Progenitor cell of endocrine pancreas (in vitro differentiated cells): ENCODE measurements around the gene OR51M1. TPM values are rescaled to one million over a fixed set of nuclear protein-coding genes. Genes with fewer than 3 reads are reported as not detected.

ENCODE experiments used
- DNase-seq: peaks from one replicate; pipeline ENCODE4 v3.0.0; 2021; ENCODE audit warnings: low spot score; ENCODE audit not compliant: unreplicated experiment
- H3K27ac Mint-ChIP-seq: 2 replicates; pipeline ENCODE4 v1.8.0; 2021; ENCODE audit warnings: mild to moderate bottlenecking, moderate library complexity, mixed read lengths
- H3K27me3 Mint-ChIP-seq: 2 replicates; pipeline ENCODE4 v1.8.0; 2021; ENCODE audit warnings: mixed read lengths
- H3K36me3 Mint-ChIP-seq: 2 replicates; pipeline ENCODE4 v1.8.0; 2022; ENCODE audit warnings: mixed read lengths; ENCODE audit not compliant: insufficient read depth
- H3K4me1 Mint-ChIP-seq: 2 replicates; pipeline ENCODE4 v1.8.0; 2021; ENCODE audit warnings: low read depth, mixed read lengths
- H3K4me3 Mint-ChIP-seq: 2 replicates; pipeline ENCODE4 v1.8.0; 2021; ENCODE audit warnings: low read depth, mild to moderate bottlenecking, moderate library complexity, mixed read lengths
- H3K9me3 Mint-ChIP-seq: 2 replicates; pipeline ENCODE4 v1.8.0; 2021; ENCODE audit warnings: low read depth, mixed read lengths
- total RNA-seq: library from RNA; stranded (reverse); gene quantifications from 2 replicates; pipeline ENCODE4 v1.2.1, GENCODE V29; 2021
- TF ChIP-seq, protein P1 (sequence below): fragments of 200-600 bp; sonication (generic); IDR thresholded peaks from one replicate; pipeline ENCODE4 v1.5.0; 2021; ENCODE audit warnings: antibody characterized with exemption, mild to moderate bottlenecking; ENCODE audit not compliant: unreplicated experiment

The OR51M1 gene
- total RNA-seq, 1 donor from 2014 or later: not detected

DNA sequence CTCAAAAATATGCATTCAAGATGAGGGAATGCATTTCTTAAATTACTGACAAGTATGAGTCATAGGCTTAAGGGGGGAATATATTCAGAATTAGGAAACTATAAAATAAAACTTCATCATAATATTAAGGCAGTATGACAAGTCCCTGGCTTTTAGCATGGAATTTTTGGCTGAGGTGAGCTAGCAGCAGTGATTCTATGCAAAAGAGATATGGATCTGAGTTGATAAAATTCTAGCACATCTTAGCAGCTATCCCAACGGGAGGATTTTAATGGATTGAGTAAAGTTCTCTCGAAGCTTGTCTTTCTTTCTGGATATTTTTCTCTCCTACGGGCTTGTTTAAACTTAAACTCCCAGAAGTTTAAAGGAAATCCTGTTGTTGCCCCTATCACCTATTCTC lies 39.5 kb downstream of the OR51M1 start:
- H3K27me3 Mint-ChIP-seq: no peaks in the 10 kb centered on the region
- H3K36me3 Mint-ChIP-seq: peaks cover 1% of the 10 kb centered on the region
- no peak overlapping the region for H3K4me3 Mint-ChIP-seq
- peaks cover 10% of the 10 kb centered on the region for H3K4me1 Mint-ChIP-seq
- no peak for DNase-seq
- peaks cover 4% of the 10 kb centered on the region for H3K9me3 Mint-ChIP-seq
- TF ChIP-seq, protein P1, sequence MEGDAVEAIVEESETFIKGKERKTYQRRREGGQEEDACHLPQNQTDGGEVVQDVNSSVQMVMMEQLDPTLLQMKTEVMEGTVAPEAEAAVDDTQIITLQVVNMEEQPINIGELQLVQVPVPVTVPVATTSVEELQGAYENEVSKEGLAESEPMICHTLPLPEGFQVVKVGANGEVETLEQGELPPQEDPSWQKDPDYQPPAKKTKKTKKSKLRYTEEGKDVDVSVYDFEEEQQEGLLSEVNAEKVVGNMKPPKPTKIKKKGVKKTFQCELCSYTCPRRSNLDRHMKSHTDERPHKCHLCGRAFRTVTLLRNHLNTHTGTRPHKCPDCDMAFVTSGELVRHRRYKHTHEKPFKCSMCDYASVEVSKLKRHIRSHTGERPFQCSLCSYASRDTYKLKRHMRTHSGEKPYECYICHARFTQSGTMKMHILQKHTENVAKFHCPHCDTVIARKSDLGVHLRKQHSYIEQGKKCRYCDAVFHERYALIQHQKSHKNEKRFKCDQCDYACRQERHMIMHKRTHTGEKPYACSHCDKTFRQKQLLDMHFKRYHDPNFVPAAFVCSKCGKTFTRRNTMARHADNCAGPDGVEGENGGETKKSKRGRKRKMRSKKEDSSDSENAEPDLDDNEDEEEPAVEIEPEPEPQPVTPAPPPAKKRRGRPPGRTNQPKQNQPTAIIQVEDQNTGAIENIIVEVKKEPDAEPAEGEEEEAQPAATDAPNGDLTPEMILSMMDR: no peak
- H3K27ac Mint-ChIP-seq: no peak overlapping the region

DNA sequence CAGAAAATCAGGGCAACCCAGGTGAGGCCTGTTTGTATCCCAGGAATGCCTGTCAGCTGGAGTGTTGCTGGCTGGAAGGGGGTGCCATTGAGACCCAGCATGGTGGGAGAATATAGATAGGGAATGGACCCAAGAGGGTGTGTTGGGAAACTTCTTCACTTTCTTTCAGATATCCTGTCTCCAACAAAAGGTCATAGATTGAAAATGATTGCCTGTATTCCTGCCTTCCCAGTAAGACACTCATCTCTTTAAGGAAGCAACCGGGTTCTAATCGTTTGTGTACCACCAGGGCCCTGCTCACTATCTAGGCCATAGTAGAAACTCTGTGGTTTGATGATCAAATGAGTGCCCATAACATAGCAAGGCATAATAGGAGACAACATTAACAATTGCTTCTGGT lies 57.8 kb downstream of the OR51M1 start, which contains the start of gene OR51I1:
TSS of gene OR51I1 (minus strand) at position 101 of the 400 bp plus-strand sequence. CDS start at position 101, 0 bp downstream.
- no peak within 1 kb of the TSS for H3K27ac Mint-ChIP-seq
- H3K4me1 Mint-ChIP-seq: peaks cover 7% of the 10 kb centered on the region
- no peaks in the 10 kb centered on the region for H3K36me3 Mint-ChIP-seq
- H3K4me3 Mint-ChIP-seq: no peak within 1 kb of the TSS
- peaks cover 3% of the 10 kb centered on the region for H3K27me3 Mint-ChIP-seq
- TF ChIP-seq, protein P1: no peak
- no peaks in the 10 kb centered on the region for H3K9me3 Mint-ChIP-seq
- no peak for DNase-seq

Other genes with a start within 250 kb of the OR51M1 start
- not detected in 2 replicates for gene OR52A5, start 245.5 kb upstream of the OR51M1 start, total RNA-seq
- gene OR52A1, start 229.1 kb upstream of the OR51M1 start, total RNA-seq: not detected in 2 replicates
- gene OR51V1, start 183.1 kb upstream of the OR51M1 start, total RNA-seq: not detected in 2 replicates
- not detected in 2 replicates for gene HBB, start 156.7 kb upstream of the OR51M1 start, total RNA-seq
- not detected in 2 replicates for gene HBD, start 149.3 kb upstream of the OR51M1 start, total RNA-seq
- not detected in 2 replicates for gene HBG1, start 134.0 kb upstream of the OR51M1 start, total RNA-seq
- not detected in 2 replicates for gene HBG2, start 129.0 kb upstream of the OR51M1 start, total RNA-seq
- gene HBE1, start 113.9 kb upstream of the OR51M1 start, total RNA-seq: not detected in 2 replicates
- gene OR51B4, start 81.9 kb upstream of the OR51M1 start, total RNA-seq: not detected in 2 replicates
- not detected in 2 replicates for gene OR51B2, start 59.5 kb upstream of the OR51M1 start, total RNA-seq
- gene OR51B5, start 40.3 kb upstream of the OR51M1 start, total RNA-seq: 0.34 and 0.44 TPM in 2 replicates
- not detected in 2 replicates for gene OR51B6, start 32.3 kb upstream of the OR51M1 start, total RNA-seq
- not detected in 2 replicates for gene OR51Q1, start 38.3 kb downstream of the OR51M1 start, total RNA-seq
- gene OR51I1, start 57.7 kb downstream of the OR51M1 start, total RNA-seq: not detected in 2 replicates
- gene OR51I2, start 65.5 kb downstream of the OR51M1 start, total RNA-seq: not detected in 2 replicates
- not detected in 2 replicates for gene OR52D1, start 104.9 kb downstream of the OR51M1 start, total RNA-seq
- not detected in 2 replicates for gene UBQLN3, start 126.1 kb downstream of the OR51M1 start, total RNA-seq
- gene UBQLNL, start 132.9 kb downstream of the OR51M1 start, total RNA-seq: 0.53 and 0.79 TPM in 2 replicates
- gene OR52H1, start 164.7 kb downstream of the OR51M1 start, total RNA-seq: 0.26 TPM in 1 of 2 replicates, not detected in the other
- not detected in 2 replicates for gene OR52B6, start 197.1 kb downstream of the OR51M1 start, total RNA-seq
- 5.4 and 5.8 TPM in 2 replicates for gene TRIM6, start 212.8 kb downstream of the OR51M1 start, total RNA-seq
- 2.0 TPM in 2 replicates for gene TRIM34, start 241.2 kb downstream of the OR51M1 start, total RNA-seq